ENCODE results near the gene IHH.

- TF ChIP-seq CTCF (conservative IDR thresholded peaks at IDR 0.05; ENCODE audit: low read depth, low read length) = no peak
- no peak for TF ChIP-seq EZH2 (IDR thresholded peaks at IDR 0.05; ENCODE audit: borderline replicate concordance, low read depth, low read length, poor library complexity, severe bottlenecking)
Observed at GRCh38 chr2:219089330-219089729, 28.6 kb upstream of the IHH start.

Measured in A673 (cell line).